ENCODE results near the gene SLC30A1.

DNA sequence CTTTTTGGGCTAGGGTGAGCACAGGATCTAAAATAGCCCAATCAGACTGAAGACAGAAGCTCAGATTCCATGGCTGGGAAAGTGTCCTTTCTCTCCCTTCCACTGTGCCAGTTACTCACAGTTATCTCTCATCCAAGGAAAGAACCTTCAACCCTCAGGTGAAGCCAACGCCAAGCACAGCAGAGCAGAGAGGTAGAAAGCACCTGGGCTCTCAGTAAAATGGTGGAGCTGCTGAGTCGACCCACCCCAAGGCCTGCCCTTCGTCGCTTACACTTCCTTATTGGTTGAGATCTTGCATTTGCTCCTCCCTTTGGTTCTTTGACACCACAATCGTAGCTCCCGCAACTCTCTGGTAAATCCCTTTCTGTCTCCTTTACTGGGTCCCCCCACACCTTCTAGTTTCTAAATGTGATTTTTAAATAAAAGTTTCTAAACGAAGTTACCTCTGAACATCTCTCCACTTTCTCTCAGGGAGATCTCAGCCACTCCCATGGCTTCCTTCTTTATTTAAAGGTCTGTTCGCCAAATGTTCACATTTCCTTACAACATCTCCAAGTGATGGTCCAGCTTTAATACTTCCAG is 27.5 kb upstream of the SLC30A1 start:
- TF ChIP-seq POLR2A (IDR thresholded peaks at IDR 0.05): no peak
- TF ChIP-seq, protein P1, sequence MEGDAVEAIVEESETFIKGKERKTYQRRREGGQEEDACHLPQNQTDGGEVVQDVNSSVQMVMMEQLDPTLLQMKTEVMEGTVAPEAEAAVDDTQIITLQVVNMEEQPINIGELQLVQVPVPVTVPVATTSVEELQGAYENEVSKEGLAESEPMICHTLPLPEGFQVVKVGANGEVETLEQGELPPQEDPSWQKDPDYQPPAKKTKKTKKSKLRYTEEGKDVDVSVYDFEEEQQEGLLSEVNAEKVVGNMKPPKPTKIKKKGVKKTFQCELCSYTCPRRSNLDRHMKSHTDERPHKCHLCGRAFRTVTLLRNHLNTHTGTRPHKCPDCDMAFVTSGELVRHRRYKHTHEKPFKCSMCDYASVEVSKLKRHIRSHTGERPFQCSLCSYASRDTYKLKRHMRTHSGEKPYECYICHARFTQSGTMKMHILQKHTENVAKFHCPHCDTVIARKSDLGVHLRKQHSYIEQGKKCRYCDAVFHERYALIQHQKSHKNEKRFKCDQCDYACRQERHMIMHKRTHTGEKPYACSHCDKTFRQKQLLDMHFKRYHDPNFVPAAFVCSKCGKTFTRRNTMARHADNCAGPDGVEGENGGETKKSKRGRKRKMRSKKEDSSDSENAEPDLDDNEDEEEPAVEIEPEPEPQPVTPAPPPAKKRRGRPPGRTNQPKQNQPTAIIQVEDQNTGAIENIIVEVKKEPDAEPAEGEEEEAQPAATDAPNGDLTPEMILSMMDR (IDR thresholded peaks at IDR 0.05): no peak
- TF ChIP-seq EP300 (IDR thresholded peaks at IDR 0.05): no peak

Data from ovary (tissue), 3 donors.